ENCODE measurements around the gene GOLGA6L25.
"Not testable (repeated sequence)": the region's sequence is repeated elsewhere in the genome, so short reads cannot be mapped to it uniquely, and the experiment has no call there.

Gene GOLGA6L25, protein sequence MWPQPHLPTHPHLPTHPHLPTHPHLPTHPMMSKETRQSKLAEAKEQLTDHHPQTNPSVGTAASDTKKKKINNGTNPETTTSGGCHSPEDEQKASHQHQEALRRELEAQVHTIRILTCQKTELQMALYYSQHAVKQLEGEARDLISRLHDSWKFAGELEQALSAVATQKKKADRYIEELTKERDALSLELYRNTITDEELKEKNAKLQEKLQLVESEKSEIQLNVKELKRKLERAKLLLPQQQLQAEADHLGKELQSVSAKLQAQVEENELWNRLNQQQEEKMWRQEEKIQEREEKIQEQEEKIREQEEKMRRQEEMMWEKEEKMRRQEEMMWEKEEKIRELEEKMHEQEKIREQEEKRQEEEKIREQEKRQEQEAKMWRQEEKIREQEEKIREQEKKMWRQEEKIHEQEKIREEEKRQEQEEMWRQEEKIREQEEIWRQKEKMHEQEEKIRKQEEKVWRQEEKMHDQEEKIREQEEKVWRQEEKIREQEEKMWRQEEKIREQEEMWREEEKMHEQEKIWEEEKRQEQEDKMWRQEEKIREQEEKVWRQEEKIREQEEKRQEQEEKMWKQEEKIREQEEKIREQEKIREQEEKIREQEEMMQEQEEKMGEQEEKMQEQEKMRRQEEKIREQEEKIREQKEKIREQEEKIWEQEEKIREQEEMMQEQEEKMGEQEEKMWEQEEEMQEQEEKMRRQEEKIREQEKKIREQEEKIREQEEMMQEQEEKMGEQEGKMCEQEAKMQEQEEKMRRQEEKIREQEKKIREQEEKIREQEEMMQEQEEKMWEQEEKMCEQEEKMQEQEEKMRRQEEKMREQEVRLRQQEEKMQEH

DNA sequence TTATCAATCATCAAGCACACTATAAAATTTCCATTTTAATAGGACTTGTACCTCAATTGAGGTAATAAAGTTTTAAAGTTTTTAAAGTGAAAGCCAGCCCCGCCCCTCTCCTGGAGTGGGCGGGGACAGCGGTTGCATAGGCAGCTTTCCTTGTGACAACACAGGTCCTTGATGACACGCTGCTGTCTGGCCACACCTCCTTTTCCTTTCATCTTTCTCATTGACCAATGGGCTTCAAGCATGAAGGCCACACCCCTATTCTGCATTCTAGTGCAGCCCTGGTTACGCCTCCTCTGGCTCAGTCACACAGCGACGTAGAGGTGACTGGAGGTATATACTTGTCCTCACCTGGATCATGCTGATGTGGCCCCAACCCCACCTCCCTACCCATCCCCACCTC is at the start of gene GOLGA6L25:
GOLGA6L25 (plus strand) TSS at position 301 of the 400 bp plus-strand sequence; CDS start at position 362, 61 bp downstream.
- not testable (repeated sequence) for DNase-seq (ENCODE audit: low read depth)

DNA sequence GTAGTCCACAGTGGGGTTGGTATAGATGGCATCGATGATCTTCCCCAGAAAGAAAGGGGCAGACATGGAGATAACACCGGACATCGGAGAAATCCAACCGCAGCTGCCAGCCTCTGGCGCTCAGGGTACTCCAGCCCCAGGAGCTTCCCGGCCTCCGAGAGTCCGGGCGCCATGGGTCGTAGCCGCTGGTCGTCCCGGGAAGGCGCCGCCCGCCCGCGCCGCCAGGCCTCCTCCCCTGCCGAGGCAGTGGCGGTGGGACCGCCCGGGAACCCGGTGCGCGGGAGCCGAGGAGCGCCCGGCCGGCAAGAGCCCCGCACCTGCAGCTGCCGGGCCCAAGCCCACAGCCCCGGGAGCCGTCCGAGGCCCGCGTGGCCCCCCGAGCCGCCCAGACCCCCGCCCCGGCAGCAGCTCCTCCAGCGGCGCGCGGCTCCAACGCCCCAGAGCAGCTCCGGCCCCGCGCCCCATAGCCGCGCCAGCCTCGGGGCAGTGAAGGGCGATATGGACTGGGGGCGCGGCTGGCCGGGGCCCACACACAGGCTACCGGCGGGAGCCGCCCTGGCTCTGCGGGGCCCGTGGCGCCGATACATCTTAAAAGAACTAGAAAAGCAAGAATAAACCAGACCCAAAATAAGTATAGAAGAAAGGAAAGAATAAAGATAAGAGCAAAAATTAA is 45.0 kb upstream of the GOLGA6L25 start:
- DNase-seq (ENCODE audit: low read depth) = not testable (repeated sequence)

DNA sequence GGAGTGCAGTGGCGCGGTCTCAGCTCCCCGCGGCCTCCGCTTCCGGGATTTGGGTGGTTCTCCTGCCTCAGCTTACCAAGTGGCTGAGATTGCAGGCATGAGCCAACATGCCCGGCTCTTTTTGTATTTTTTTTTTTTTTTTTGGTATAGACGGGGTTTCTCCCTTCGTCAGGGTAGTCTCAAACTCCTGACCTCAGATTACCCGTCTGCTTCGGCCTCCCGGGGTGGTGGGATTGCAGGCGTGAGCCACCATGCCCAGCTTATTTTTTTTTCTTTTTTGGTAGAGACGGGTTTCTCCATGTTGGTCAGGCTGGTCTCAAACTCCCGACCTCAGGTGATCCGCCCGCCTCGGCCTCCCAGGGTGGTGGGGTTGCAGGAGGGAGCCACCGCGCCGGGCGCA is 39.2 kb upstream of the GOLGA6L25 start:
- DNase-seq (ENCODE audit: low read depth) = not testable (repeated sequence)

DNA sequence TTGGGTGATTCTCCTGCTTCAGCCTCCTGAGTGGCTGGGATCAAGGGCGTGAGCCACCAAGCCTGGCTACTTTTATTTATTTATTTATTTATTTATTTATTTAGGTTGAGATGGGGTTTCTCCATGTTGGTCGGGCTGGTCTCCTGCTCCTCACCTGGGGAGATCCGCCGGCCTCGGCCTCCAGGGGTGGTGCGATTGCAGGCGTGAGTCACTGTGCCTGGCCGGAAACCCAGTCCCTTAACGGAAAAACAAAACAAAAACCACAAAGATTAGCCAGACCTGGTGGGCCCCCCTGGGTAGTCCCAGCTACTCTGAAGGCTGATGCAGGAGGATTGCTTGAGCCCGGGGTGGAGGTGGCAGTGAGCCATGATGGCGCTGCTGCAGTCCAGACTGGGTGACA is 38.2 kb upstream of the GOLGA6L25 start:
- not testable (repeated sequence) for DNase-seq (ENCODE audit: low read depth)

DNA sequence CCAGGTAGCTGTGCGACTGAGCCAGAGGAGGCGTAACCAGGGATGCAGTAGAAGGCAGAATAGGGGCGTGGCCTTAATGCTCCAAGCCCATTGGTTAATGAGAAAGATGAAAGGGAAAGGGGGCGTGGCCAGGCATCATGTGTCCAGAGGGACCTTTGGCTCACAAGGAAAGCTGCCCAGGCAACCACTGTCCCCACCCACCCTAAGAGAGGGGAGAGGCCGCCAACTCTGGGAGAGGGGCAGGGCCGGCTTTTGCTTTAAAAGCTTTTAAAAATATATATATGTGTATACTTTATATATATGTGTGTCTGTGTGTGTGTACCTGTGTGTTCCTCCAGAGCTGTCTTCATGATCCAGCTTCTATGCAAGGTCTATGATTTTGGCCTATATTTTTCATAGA is 20.4 kb upstream of the GOLGA6L25 start, which contains the start of gene GOLGA8G:
GOLGA8G (minus strand) TSS at position 18 of the 400 bp plus-strand sequence. CDS start 62 bp downstream, outside the sequence.
- DNase-seq (ENCODE audit: low read depth) = not testable (repeated sequence)

DNA sequence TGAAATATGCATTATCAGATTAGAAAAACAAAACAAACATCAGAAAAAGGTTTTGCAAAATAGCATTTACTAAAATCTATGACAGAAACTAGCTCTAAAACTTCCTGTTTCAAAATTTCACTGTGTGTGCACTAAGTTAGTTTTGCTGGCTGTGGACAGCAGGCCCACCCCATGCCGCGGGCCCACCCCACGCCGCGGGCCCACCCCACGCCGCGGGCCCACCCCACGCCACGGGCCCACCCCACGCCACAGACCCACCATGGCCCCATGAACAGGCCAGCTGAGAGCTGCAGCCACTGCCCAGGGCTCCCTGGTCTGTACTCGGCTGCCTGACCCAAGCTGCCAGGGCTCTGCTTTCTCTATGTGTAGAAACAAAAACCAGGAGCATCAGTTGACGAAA is 20.0 kb downstream of the GOLGA6L25 start:
- not testable (repeated sequence) for DNase-seq (ENCODE audit: low read depth)

DNA sequence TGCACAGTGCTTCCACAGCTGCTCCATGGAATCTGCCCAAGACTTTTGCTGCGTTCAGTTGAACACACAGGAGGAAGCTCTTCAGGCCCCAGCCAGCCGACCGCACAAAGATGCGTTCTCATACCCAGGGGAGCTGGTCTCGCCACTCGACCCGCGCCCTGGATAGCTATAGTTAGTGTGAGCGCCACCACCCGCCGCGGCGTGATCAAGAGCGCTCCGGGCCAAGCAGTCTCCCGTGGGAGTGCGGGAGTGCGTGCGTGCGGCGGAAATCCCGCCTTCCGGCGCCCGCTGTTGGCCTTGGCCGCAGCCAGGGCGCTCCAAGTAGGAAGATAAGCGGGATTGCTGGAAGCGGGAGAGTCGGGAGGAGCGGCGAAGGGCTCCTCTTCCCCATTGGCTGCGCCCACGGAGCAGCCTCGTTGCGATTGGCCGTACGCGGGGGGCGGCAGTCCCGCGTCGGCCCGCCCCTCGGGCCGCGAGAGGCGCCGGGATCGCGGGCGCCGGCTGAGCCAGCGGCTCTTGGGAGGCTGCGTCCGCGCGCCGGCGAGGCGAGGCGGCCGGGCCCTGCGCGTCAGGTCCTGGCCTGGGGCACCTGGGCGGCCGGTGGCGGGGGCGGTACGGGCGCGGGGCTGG is 35.7 kb downstream of the GOLGA6L25 start:
- DNase-seq (ENCODE audit: low read depth) = not testable (repeated sequence)

DNA sequence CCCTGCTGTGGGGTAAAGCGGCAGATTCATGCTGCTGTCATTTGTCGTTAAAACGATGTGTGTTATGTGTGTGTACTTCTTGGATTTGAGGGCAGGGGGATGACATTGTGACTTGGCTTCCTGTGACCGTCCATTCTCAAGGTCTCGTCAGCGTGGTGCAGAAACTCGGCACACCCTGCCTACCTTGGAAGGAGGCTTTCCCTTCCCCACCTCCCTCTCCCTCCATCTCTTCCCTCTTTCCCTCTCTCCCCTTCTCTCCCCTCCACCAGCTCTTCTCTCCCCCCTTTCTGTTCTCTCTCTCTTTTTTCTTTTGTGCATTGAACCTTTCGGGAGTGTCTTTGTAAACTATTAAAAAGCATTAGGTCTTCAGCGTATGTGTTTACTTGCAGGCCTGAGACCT is 36.4 kb downstream of the GOLGA6L25 start:
- DNase-seq (ENCODE audit: low read depth) = not testable (repeated sequence)

DNA sequence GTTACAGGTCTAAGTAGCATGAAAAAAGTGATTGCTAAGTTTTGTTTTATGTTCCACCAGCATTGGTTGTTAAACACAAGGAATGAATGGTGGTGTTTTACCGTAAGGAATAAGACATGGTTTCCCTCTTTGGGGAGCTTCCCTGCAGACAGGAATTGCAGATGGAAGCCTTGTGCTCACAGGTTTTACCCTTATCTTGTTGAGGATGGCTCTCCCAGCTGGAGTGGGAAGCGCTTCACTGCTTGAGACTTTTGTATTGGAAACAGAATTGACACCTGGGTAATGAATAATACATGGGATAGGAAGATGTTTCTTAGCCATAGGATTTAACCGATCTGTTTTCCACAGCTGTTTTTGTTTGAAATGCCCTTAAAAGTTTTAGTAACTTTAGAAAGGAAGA is 39.0 kb downstream of the GOLGA6L25 start:
- DNase-seq (ENCODE audit: low read depth) = not testable (repeated sequence)

DNA sequence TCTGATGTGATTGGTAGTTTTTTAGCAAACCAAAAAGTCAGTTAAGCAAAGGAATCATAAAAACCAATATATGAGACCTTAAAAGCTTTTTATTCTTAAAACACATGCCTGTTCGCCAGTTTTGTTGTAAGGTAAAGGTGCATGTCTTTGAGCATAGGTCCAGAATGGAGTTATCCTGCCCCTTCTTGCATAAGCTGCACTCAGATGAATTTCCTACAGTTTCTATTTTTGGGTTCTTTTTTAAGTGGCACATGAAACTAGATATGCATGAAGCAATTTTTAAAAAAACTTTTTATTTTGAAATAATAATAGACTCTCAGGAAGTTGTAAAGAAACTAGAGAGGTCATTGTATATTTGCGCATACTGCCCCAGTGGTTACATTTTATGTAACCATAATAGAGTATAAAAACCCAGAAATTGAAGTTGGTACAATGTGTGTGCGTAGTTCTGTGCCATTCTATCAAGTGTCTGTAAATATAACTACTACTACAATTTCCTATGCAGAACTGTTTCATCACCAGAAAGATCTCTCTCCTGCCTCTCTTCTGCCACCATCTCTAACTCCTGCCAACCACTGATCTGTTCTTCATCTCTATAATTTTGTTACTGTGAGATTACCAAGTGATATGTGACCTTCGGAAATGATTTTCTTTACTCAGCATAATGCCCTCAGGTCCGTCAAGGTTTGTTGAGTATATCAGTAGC is 40.2 kb downstream of the GOLGA6L25 start:
- not testable (repeated sequence) for DNase-seq (ENCODE audit: low read depth)

DNA sequence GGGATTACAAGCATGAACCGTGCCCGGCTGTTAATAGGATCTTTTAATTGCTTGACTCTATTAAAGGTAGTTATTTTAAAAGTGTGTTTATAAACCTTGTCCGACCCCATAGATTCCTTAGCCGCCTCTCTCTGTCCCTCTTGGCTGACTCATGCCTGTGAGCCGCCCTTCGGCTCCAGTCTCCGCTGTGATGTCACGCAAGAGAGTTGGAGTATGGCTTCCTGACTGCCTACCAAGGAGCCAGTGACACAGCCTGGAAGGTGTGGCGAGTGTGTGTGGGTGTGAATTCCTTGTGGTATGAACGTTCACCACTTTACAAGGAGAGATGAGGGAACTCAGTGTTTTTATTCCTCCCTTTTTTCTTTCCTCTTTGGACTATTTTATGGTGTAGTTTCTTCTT is 44.1 kb downstream of the GOLGA6L25 start:
- DNase-seq (ENCODE audit: low read depth) = not testable (repeated sequence)

DNA sequence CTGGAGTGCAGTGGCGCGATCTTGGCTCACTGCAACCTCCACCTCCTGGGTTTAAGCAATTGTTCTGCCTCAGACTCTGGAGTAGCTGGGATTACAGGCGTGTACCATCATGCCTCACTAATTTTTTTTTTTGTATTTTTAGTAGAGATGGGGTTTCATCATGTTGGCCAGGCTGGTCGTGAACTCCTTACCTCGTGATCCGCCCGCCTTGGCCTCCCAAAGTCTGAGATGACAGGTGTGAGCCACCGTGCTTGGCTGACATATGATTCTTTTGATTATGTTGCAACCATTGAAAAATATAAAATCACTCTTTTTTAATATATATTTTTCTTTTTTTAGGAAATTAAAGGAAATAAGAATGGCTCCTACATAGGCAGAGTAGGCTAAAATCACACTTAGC is 44.8 kb downstream of the GOLGA6L25 start:
- DNase-seq (ENCODE audit: low read depth) = not testable (repeated sequence)

DNA sequence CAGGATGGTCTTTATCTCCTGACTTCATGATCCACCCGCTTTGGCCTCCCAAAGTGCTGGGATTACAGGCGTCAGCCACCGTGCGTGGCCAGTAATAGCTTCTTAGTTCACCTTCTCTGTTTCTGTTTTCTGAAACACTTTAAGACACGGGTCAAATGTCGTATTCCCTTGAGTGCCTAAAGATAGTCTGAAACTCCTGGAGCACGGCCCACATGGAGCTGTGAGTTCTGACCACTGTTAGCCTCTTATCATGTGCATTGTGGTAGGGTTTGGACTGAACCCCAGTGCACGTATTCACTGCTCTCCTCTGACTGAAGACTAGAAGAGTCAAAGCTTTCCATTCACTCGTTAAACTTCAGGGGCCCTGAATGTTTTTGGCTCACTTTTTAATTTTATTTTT is 48.8 kb downstream of the GOLGA6L25 start:
- not testable (repeated sequence) for DNase-seq (ENCODE audit: low read depth)
